HEK293 (cell line): ENCODE results near the gene BMERB1.

Experiments used
- CTCF ChIA-PET: fragments of 350-600 bp; formaldehyde crosslinking; extraction: SDS; loops from one replicate; lab custom pipeline; 2021; ENCODE audit warnings: antibody characterized with exemption; lab: Yijun Ruan, JAX
- POLR2A ChIA-PET: fragments of 300-600 bp; formaldehyde crosslinking; extraction: SDS; loops from one replicate; lab custom pipeline; 2020; ENCODE audit warnings: antibody characterized with exemption, inconsistent platforms; lab: Yijun Ruan, JAX
- H3K27ac ChIP-seq: fragments of 200-500 bp; sonication (Bioruptor generic); 2 replicates; pipeline ENCODE4 v1.5.1; 2014; ENCODE audit warnings: low read depth, low read length, control low read depth, inconsistent platforms; ENCODE audit errors: extremely low read depth
- H3K36me3 ChIP-seq, 2 experiments: fragments of 200-500 bp in 1 of 2; sonication (Bioruptor generic) in 1 of 2; 1 replicate in 1 of 2; 2 replicates in 1 of 2; pipeline ENCODE4 v1.5.1; 2014 to 2017; ENCODE audit warnings: inconsistent platforms in 2 of 2, low read length in 2 of 2; ENCODE audit not compliant: control insufficient read depth in 2 of 2, insufficient read depth in 1 of 2
- H3K4me1 ChIP-seq: fragments of 200-500 bp; sonication (Bioruptor generic); 2 replicates; pipeline ENCODE4 v1.5.1; 2014; ENCODE audit warnings: mild to moderate bottlenecking, low read length, inconsistent platforms; ENCODE audit not compliant: control insufficient read depth, insufficient read depth
- H3K4me3 ChIP-seq: 2 replicates; pipeline ENCODE4 v1.5.1; 2011; ENCODE audit warnings: low read depth, mild to moderate bottlenecking, control low read depth, low read length, moderate library complexity
- H3K9me3 ChIP-seq: fragments of 200-500 bp; sonication (Bioruptor generic); 2 replicates; pipeline ENCODE4 v1.5.1; 2014; ENCODE audit warnings: low read depth, low read length, inconsistent platforms; ENCODE audit not compliant: control insufficient read depth, insufficient read depth
- GLI2 ChIP-seq: fragments of 450-650 bp; formaldehyde crosslinking; IDR thresholded peaks from 2 replicates; pipeline ENCODE4; 2017; ENCODE audit warnings: missing biosample characterization, missing genetic modification characterization, low read depth, borderline replicate concordance
- HOXC10 ChIP-seq: sonication (generic); formaldehyde crosslinking; IDR thresholded peaks from 2 replicates; pipeline ENCODE4 v1.8.1; 2023; ENCODE audit warnings: mild to moderate bottlenecking, missing genetic modification reagents
- ZBTB1 ChIP-seq: fragments of 450-650 bp; formaldehyde crosslinking; IDR thresholded peaks from 2 replicates; pipeline ENCODE4 v1.5.1; 2016; ENCODE audit warnings: missing biosample characterization, missing genetic modification characterization
- ZNF10 ChIP-seq: fragments of 450-650 bp; formaldehyde crosslinking; IDR thresholded peaks from 2 replicates; pipeline ENCODE4 v1.5.1; 2017; ENCODE audit warnings: missing biosample characterization, missing genetic modification characterization
- ZNF157 ChIP-seq: fragments of 450-650 bp; formaldehyde crosslinking; IDR thresholded peaks from 2 replicates; pipeline ENCODE4 v1.5.1; 2016; ENCODE audit warnings: missing biosample characterization, missing genetic modification characterization
- ZNF19 ChIP-seq: fragments of 450-650 bp; formaldehyde crosslinking; IDR thresholded peaks from 2 replicates; pipeline ENCODE4; 2016; ENCODE audit warnings: missing biosample characterization, missing genetic modification characterization, low read depth
- ZNF2 ChIP-seq: fragments of 450-650 bp; formaldehyde crosslinking; IDR thresholded peaks from 2 replicates; pipeline ENCODE4 v1.5.1; 2016; ENCODE audit warnings: missing biosample characterization, missing genetic modification characterization
- ZNF350 ChIP-seq: fragments of 450-650 bp; formaldehyde crosslinking; IDR thresholded peaks from 2 replicates; pipeline ENCODE4 v1.5.0; 2017; ENCODE audit warnings: missing biosample characterization, mild to moderate bottlenecking, missing genetic modification characterization
- ZNF560 ChIP-seq: fragments of 450-650 bp; formaldehyde crosslinking; IDR thresholded peaks from 2 replicates; pipeline ENCODE4 v1.5.1; 2017; ENCODE audit warnings: missing biosample characterization, missing genetic modification characterization, borderline replicate concordance
- ZNF660 ChIP-seq: fragments of 450-650 bp; IDR thresholded peaks from 2 replicates; pipeline ENCODE4 v1.5.1; 2018; ENCODE audit warnings: missing biosample characterization, mild to moderate bottlenecking, missing genetic modification characterization
- ZNF677 ChIP-seq: fragments of 450-650 bp; IDR thresholded peaks from 2 replicates; pipeline ENCODE4 v1.5.0; 2018; ENCODE audit warnings: missing biosample characterization, mild to moderate bottlenecking, missing genetic modification characterization, moderate library complexity
- ZSCAN23 ChIP-seq: fragments of 450-650 bp; formaldehyde crosslinking; IDR thresholded peaks from 2 replicates; pipeline ENCODE4 v1.5.1; 2016; ENCODE audit warnings: missing biosample characterization, missing genetic modification characterization
- ZXDB ChIP-seq: fragments of 450-650 bp; formaldehyde crosslinking; IDR thresholded peaks from 2 replicates; pipeline ENCODE4 v1.5.1; 2016; ENCODE audit warnings: missing biosample characterization, missing genetic modification characterization
- TF ChIP-seq, protein P1 (sequence below): fragments of 450-650 bp; formaldehyde crosslinking; IDR thresholded peaks from 2 replicates; pipeline ENCODE4 v1.5.1; 2016; ENCODE audit warnings: missing biosample characterization, missing genetic modification characterization
- TF ChIP-seq, protein P2 (sequence below): sonication (generic); formaldehyde crosslinking; IDR thresholded peaks from 2 replicates; pipeline ENCODE4 v1.8.1; 2022; ENCODE audit warnings: mild to moderate bottlenecking, moderate library complexity, missing genetic modification reagents
- TF ChIP-seq, protein P3 (sequence below): fragments of 450-650 bp; formaldehyde crosslinking; IDR thresholded peaks from 2 replicates; pipeline ENCODE4 v1.5.1; 2016; ENCODE audit warnings: missing biosample characterization, missing genetic modification characterization
- TF ChIP-seq, protein P4 (sequence below): fragments of 450-650 bp; formaldehyde crosslinking; IDR thresholded peaks from 2 replicates; pipeline ENCODE4 v1.5.1; 2016; ENCODE audit warnings: missing biosample characterization, missing genetic modification characterization, borderline replicate concordance
- TF ChIP-seq, protein P5 (sequence below): IDR thresholded peaks from 2 replicates; pipeline ENCODE4 v1.6.1; 2011; ENCODE audit warnings: mild to moderate bottlenecking, low read depth, low read length, borderline replicate concordance
- TF ChIP-seq, protein P6 (sequence below): fragments of 450-650 bp; formaldehyde crosslinking; IDR thresholded peaks from 2 replicates; pipeline ENCODE4 v1.5.1; 2016; ENCODE audit warnings: missing biosample characterization, missing genetic modification characterization
- TF ChIP-seq, protein P7 (sequence below): fragments of 450-650 bp; formaldehyde crosslinking; IDR thresholded peaks from 2 replicates; pipeline ENCODE4 v1.5.1; 2016; ENCODE audit warnings: missing biosample characterization, missing genetic modification characterization

The BMERB1 gene

DNA sequence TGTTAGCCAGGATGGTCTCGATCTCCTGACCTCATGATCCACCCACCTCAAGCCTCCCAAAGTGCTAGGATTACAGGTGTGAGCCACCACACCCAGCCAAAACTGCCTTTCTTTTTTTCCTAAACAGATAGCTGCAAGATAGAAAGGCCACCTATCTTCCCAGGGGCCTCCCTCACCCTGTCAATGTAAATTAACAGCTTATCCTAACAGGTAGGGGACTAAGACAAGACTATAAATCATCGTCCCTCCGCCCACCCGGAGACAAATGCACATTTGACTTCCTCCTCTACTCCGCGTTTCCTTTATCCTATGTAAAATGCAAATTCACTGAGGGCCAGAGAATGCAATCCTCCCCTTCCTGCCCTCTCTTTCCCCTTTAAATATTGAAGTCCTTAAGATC, 137.2 kb downstream of the BMERB1 start (continued):
- TF ChIP-seq, protein P1, sequence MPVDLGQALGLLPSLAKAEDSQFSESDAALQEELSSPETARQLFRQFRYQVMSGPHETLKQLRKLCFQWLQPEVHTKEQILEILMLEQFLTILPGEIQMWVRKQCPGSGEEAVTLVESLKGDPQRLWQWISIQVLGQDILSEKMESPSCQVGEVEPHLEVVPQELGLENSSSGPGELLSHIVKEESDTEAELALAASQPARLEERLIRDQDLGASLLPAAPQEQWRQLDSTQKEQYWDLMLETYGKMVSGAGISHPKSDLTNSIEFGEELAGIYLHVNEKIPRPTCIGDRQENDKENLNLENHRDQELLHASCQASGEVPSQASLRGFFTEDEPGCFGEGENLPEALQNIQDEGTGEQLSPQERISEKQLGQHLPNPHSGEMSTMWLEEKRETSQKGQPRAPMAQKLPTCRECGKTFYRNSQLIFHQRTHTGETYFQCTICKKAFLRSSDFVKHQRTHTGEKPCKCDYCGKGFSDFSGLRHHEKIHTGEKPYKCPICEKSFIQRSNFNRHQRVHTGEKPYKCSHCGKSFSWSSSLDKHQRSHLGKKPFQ (tag by site-specific recombination), result no peak
- TF ChIP-seq, protein P2, sequence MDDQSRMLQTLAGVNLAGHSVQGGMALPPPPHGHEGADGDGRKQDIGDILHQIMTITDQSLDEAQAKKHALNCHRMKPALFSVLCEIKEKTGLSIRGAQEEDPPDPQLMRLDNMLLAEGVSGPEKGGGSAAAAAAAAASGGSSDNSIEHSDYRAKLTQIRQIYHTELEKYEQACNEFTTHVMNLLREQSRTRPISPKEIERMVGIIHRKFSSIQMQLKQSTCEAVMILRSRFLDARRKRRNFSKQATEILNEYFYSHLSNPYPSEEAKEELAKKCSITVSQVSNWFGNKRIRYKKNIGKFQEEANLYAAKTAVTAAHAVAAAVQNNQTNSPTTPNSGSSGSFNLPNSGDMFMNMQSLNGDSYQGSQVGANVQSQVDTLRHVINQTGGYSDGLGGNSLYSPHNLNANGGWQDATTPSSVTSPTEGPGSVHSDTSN (CRISPR knock-in tag), result no peak
- TF ChIP-seq ZXDB (tag by site-specific recombination) (no peak), GLI2 (tag by site-specific recombination) (no peak), ZNF560 (tag by site-specific recombination) (no peak)

DNA sequence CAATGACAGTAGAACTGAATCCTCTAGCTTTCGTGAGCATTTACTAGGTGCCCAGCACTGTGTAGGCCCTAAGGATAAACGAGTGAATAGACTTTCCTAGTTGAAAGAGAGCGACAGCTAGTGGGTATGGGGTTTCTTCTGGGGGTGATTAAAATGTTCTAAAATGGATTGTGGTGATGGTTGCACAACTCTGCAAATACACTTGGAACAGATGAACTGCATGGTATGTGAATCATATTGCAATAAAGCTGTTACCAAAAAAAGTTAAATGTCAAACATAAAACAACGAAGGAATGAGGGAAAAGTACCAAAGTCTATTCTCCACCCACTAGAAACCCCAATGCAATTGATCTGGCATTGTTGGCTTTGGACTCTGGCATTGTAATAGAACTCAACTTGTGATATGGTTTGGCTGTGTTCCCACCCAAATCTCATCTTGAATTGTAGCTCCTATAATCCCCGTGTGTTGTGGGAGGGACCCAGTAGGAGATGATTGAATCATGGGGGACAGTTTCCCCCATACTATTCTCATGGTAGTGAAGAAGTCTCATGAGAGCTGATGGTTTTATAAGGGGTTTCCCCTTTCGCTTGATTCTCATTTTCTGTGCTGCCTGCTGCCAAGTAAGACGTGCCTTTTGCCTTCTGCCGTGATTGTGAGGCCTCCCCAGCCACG, 138.1 kb downstream of the BMERB1 start:
- Histone ChIP-seq H3K4me3 (no peak overlapping the region), H3K9me3 (no peaks in the 10 kb centered on the region), H3K27ac (no peak overlapping the region), H3K4me1 (no peaks in the 10 kb centered on the region), H3K36me3 (no peaks in the 10 kb centered on the region)
- ChIA-PET CTCF (interaction anchor here (1.4 kb wide), 1 partner anchor 22 kb away, joined by 3 read pairs; no protein-coding TSS in a partner anchor), POLR2A (no interaction called here)
- TF ChIP-seq, protein P3, sequence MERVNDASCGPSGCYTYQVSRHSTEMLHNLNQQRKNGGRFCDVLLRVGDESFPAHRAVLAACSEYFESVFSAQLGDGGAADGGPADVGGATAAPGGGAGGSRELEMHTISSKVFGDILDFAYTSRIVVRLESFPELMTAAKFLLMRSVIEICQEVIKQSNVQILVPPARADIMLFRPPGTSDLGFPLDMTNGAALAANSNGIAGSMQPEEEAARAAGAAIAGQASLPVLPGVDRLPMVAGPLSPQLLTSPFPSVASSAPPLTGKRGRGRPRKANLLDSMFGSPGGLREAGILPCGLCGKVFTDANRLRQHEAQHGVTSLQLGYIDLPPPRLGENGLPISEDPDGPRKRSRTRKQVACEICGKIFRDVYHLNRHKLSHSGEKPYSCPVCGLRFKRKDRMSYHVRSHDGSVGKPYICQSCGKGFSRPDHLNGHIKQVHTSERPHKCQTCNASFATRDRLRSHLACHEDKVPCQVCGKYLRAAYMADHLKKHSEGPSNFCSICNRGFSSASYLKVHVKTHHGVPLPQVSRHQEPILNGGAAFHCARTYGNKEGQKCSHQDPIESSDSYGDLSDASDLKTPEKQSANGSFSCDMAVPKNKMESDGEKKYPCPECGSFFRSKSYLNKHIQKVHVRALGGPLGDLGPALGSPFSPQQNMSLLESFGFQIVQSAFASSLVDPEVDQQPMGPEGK (tag by site-specific recombination), result no peak
- TF ChIP-seq, protein P4, sequence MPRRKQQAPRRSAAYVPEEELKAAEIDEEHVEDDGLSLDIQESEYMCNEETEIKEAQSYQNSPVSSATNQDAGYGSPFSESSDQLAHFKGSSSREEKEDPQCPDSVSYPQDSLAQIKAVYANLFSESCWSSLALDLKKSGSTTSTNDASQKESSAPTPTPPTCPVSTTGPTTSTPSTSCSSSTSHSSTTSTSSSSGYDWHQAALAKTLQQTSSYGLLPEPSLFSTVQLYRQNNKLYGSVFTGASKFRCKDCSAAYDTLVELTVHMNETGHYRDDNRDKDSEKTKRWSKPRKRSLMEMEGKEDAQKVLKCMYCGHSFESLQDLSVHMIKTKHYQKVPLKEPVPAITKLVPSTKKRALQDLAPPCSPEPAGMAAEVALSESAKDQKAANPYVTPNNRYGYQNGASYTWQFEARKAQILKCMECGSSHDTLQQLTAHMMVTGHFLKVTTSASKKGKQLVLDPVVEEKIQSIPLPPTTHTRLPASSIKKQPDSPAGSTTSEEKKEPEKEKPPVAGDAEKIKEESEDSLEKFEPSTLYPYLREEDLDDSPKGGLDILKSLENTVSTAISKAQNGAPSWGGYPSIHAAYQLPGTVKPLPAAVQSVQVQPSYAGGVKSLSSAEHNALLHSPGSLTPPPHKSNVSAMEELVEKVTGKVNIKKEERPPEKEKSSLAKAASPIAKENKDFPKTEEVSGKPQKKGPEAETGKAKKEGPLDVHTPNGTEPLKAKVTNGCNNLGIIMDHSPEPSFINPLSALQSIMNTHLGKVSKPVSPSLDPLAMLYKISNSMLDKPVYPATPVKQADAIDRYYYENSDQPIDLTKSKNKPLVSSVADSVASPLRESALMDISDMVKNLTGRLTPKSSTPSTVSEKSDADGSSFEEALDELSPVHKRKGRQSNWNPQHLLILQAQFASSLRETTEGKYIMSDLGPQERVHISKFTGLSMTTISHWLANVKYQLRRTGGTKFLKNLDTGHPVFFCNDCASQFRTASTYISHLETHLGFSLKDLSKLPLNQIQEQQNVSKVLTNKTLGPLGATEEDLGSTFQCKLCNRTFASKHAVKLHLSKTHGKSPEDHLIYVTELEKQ (tag by site-specific recombination), result no peak
- no peak for TF ChIP-seq ZNF660 (tag by site-specific recombination)
- TF ChIP-seq, protein P5, sequence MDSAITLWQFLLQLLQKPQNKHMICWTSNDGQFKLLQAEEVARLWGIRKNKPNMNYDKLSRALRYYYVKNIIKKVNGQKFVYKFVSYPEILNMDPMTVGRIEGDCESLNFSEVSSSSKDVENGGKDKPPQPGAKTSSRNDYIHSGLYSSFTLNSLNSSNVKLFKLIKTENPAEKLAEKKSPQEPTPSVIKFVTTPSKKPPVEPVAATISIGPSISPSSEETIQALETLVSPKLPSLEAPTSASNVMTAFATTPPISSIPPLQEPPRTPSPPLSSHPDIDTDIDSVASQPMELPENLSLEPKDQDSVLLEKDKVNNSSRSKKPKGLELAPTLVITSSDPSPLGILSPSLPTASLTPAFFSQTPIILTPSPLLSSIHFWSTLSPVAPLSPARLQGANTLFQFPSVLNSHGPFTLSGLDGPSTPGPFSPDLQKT, result no peak
- TF ChIP-seq ZNF157 (tag by site-specific recombination), result no peak

DNA sequence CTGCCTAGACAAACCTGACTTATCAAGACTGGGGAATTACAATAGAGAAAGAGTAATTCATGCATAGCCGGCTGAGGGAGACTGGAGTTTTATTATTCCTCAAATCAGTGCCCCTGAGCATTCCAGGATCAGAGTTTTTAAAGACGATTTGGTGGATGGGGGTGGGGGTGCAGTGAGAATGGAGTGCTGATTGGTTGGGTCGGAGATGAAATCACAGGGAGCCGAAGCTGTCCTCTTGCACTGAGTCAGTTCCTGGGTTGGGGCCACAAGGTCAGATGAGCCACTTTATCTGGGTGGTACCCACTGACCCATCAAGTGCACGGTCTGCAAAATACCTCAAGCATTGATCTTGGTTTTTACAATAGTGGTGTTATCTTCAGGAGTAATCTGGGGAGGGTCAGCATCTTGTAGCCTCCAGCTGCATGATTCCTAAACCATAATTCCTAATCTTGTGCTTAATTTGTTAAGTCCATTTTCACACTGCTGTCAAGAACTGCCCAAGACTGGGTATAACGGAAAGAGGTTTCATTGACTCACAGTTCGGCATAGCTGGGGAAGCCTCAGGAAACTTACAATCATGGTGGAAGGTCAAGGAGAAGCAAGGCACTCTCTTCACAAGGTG, 139.0 kb downstream of the BMERB1 start:
- Histone ChIP-seq H3K4me1 (no peaks in the 10 kb centered on the region), H3K27ac (no peak overlapping the region), H3K9me3 (no peaks in the 10 kb centered on the region), H3K36me3 (no peaks in the 10 kb centered on the region), H3K4me3 (no peak overlapping the region)
- POLR2A ChIA-PET, result no interaction called here
- CTCF ChIA-PET, result no interaction called here
- TF ChIP-seq ZNF19 (no peak), ZNF10 (no peak), ZNF677 (tag by site-specific recombination) (no peak), ZBTB1 (tag by site-specific recombination) (no peak), ZSCAN23 (tag by site-specific recombination) (no peak), ZNF2 (no peak), HOXC10 (CRISPR knock-in tag) (no peak), ZNF350 (no peak)
- TF ChIP-seq, protein P6, sequence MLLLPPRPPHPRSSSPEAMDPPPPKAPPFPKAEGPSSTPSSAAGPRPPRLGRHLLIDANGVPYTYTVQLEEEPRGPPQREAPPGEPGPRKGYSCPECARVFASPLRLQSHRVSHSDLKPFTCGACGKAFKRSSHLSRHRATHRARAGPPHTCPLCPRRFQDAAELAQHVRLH (tag by site-specific recombination), result no peak
- TF ChIP-seq, protein P7, sequence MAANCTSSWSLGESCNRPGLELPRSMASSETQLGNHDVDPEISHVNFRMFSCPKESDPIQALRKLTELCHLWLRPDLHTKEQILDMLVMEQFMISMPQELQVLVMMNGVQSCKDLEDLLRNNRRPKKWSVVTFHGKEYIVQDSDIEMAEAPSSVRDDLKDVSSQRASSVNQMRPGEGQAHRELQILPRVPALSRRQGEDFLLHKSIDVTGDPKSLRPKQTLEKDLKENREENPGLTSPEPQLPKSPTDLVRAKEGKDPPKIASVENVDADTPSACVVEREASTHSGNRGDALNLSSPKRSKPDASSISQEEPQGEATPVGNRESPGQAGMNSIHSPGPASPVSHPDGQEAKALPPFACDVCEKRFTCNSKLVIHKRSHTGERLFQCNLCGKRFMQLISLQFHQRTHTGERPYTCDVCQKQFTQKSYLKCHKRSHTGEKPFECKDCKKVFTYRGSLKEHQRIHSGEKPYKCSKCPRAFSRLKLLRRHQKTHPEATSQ (tag by site-specific recombination), result no peak
